RWPE1 (cell line): ENCODE measurements around the gene OTP.

ENCODE experiments used
- CTCF ChIA-PET: fragments of 350-600 bp; sonication (Branson Sonifier 250); formaldehyde crosslinking; extraction: SDS; loops from one replicate; lab custom pipeline; 2021; lab: Yijun Ruan, JAX
- POLR2A ChIA-PET: fragments of 400-600 bp; formaldehyde crosslinking; extraction: SDS; loops from one replicate; lab custom pipeline; 2020; ENCODE audit warnings: antibody characterized with exemption; ENCODE audit not compliant: low non-redundant PET; lab: Yijun Ruan, JAX
- DNase-seq: peaks from one replicate; pipeline ENCODE4 v3.0.0; 2012; ENCODE audit warnings: low spot score
- H3K27ac ChIP-seq: fragments of 450-650 bp; 2 replicates; pipeline ENCODE4 v1.5.1; 2017
- CTCF ChIP-seq: fragments of 450-650 bp; conservative IDR thresholded peaks from 2 replicates; pipeline ENCODE4 v1.5.1; 2017; ENCODE audit warnings: low read depth, mild to moderate bottlenecking

Gene OTP

GRCh38 chr5:77630114-77630680 is 8.3 kb downstream of the OTP start:
- POLR2A ChIA-PET = no interaction called here
- CTCF ChIA-PET = interaction anchor here (0.5 to 1.2 kb wide), 5 partner anchors 69 to 1525 kb away, joined by 3 to 4 read pairs (median 3); no protein-coding TSS in a partner anchor
- no peak overlapping the region for H3K27ac ChIP-seq
- peak; percentile 19; the same call in 1 of the 2 replicates for TF ChIP-seq CTCF
- peak; percentile 31 for DNase-seq

- POLR2A ChIA-PET = no interaction called here
- DNase-seq = no peak
- CTCF ChIA-PET = interaction anchor here (0.8 kb wide), 1 partner anchor 486 kb away, joined by 3 read pairs; no protein-coding TSS in a partner anchor
- no peak overlapping the region for H3K27ac ChIP-seq
- TF ChIP-seq CTCF = no peak
Observed at GRCh38 chr5:77629509-77630113, 8.9 kb downstream of the OTP start.

GRCh38 chr5:77628840-77629508 is 9.5 kb downstream of the OTP start:
- DNase-seq = no peak
- no peak overlapping the region for H3K27ac ChIP-seq
- ChIA-PET POLR2A (no interaction called here), CTCF (no interaction called here)
- no peak for TF ChIP-seq CTCF

- CTCF ChIA-PET = no interaction called here
- no peak for DNase-seq
- no peak overlapping the region for H3K27ac ChIP-seq
- POLR2A ChIA-PET = no interaction called here
- no peak for TF ChIP-seq CTCF
Observed at GRCh38 chr5:77627869-77628674, 10.4 kb downstream of the OTP start.

- H3K27ac ChIP-seq = no peak overlapping the region
- DNase-seq = no peak
- no peak for TF ChIP-seq CTCF
- POLR2A ChIA-PET = no interaction called here
- CTCF ChIA-PET = interaction anchor here (0.6 kb wide), 1 partner anchor 488 kb away, joined by 3 read pairs; no protein-coding TSS in a partner anchor
Observed at GRCh38 chr5:77623203-77623740, 15.2 kb downstream of the OTP start.

GRCh38 chr5:77621440-77621839 is 17.1 kb downstream of the OTP start:
- no peak for TF ChIP-seq CTCF
- CTCF ChIA-PET = interaction anchor here (0.6 to 0.7 kb wide), 2 partner anchors 20 to 73 kb away, joined by 3 read pairs; no protein-coding TSS in a partner anchor
- no peak for DNase-seq
- POLR2A ChIA-PET = no interaction called here
- no peak overlapping the region for H3K27ac ChIP-seq
